ENCODE results near the gene PPP1R15B. TPM values are rescaled to one million over a fixed set of nuclear protein-coding genes. Genes with fewer than 3 reads are reported as not detected.

PPP1R15B gene
- total RNA-seq, 1 donor from 2014 or later = 47.7 TPM

DNA sequence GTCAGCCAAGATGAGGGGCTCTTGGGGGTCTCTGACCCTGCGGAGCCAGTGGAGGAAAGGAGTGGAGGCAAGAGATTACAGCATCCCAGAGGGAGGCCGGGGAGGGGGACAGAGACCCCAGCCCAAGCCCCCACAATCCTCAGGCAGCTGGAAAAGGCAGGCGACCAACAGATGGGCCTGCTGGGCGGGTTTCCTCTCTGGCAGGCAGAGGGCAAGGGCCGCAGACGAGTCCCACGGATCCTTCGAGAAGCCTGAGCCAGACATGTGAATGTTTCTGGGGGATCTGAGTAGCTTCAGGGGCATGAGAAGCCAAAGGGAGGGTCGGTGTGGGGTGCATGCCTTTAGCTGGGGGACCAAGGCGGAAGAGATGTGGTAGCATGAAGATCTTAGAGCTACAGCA lies 49.8 kb downstream of the PPP1R15B start:
- H3K9me3 ChIP-seq = no peaks in the 10 kb centered on the region
- H3K4me3 ChIP-seq = no peak overlapping the region
- peaks cover 19% of the 10 kb centered on the region for H3K4me1 ChIP-seq
- intact Hi-C loops (cut with DNase I) = loop anchor here (5.0 to 10.0 kb wide), 3 partner anchors 107 to 197 kb away; partner anchors contain the start of genes GOLT1A and REN
- TF ChIP-seq, protein P1, sequence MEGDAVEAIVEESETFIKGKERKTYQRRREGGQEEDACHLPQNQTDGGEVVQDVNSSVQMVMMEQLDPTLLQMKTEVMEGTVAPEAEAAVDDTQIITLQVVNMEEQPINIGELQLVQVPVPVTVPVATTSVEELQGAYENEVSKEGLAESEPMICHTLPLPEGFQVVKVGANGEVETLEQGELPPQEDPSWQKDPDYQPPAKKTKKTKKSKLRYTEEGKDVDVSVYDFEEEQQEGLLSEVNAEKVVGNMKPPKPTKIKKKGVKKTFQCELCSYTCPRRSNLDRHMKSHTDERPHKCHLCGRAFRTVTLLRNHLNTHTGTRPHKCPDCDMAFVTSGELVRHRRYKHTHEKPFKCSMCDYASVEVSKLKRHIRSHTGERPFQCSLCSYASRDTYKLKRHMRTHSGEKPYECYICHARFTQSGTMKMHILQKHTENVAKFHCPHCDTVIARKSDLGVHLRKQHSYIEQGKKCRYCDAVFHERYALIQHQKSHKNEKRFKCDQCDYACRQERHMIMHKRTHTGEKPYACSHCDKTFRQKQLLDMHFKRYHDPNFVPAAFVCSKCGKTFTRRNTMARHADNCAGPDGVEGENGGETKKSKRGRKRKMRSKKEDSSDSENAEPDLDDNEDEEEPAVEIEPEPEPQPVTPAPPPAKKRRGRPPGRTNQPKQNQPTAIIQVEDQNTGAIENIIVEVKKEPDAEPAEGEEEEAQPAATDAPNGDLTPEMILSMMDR (IDR thresholded peaks at IDR 0.05) = no peak
- no peaks in the 10 kb centered on the region for H3K36me3 ChIP-seq
- ATAC-seq (no peak), DNase-seq (no peak)
- no peak overlapping the region for H3K27ac ChIP-seq
- no peaks in the 10 kb centered on the region for H3K27me3 ChIP-seq

GRCh38 chr1:204361341-204361771 lies 50.3 kb downstream of the PPP1R15B start:
- Histone ChIP-seq H3K27ac (no peak overlapping the region), H3K36me3 (no peaks in the 10 kb centered on the region), H3K4me3 (no peak overlapping the region), H3K4me1 (peaks cover 19% of the 10 kb centered on the region), H3K9me3 (no peaks in the 10 kb centered on the region), H3K27me3 (no peaks in the 10 kb centered on the region)
- TF ChIP-seq, protein P1 (IDR thresholded peaks at IDR 0.05) = no peak
- DNase-seq = no peak
- intact Hi-C loops (cut with DNase I) = loop anchor here (5.0 to 10.0 kb wide), 3 partner anchors 107 to 197 kb away; partner anchors contain the start of genes GOLT1A and REN
- no peak for ATAC-seq

DNA sequence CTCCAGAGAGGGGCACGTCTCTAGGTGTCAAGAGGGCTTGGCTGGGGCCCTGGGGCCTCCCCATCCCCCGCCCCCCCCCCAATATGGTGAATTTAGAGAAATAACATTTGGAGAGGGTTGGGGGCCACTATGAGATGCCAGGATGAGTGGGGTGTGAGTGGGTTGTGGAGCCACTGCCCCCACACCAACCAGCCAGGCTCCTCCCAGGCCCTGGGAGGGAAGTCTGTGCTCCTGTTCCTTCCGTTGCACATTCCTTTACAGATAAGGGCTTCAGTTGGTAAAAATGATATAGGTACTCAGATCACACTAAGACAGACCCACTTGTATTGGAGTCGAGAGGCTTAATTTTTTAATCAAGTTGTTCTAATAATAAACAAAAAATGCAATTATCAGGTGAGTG lies 51.3 kb downstream of the PPP1R15B start:
- no peak overlapping the region for H3K27ac ChIP-seq
- ATAC-seq = no peak

GRCh38 chr1:204359474-204360255 lies 52.0 kb downstream of the PPP1R15B start, which contains the start of gene PLEKHA6:
Gene PLEKHA6, minus strand, starts transcription at chr1:204359929. Its CDS starts 86,202 bp downstream, at chr1:204273727.
- H3K27ac ChIP-seq = no peak within 1 kb of the TSS
- H3K4me3 ChIP-seq = no peak within 1 kb of the TSS
- intact Hi-C loops (cut with DNase I) = loop anchor here (5.0 to 10.0 kb wide), 3 partner anchors 105 to 195 kb away; partner anchors contain the start of genes GOLT1A and REN
- no peaks in the 10 kb centered on the region for H3K27me3 ChIP-seq
- no peaks in the 10 kb centered on the region for H3K36me3 ChIP-seq
- H3K9me3 ChIP-seq = no peaks in the 10 kb centered on the region
- TF ChIP-seq, protein P1 (IDR thresholded peaks at IDR 0.05) = peak; percentile 17
- peaks cover 19% of the 10 kb centered on the region for H3K4me1 ChIP-seq
- DNase-seq (no peak), ATAC-seq (no peak)

More for the DNA sequence above, 51.3 kb downstream of the PPP1R15B start:
- H3K4me1 ChIP-seq = peaks cover 19% of the 10 kb centered on the region
- H3K4me3 ChIP-seq = no peak overlapping the region
- H3K27me3 ChIP-seq = no peaks in the 10 kb centered on the region
- no peaks in the 10 kb centered on the region for H3K9me3 ChIP-seq
- no peaks in the 10 kb centered on the region for H3K36me3 ChIP-seq
- DNase-seq = no peak
- intact Hi-C loops (cut with DNase I) = loop anchor here (5.0 to 10.0 kb wide), 3 partner anchors 106 to 196 kb away; partner anchors contain the start of genes GOLT1A and REN
- TF ChIP-seq, protein P1 (IDR thresholded peaks at IDR 0.05) = no peak

- Histone ChIP-seq H3K4me1 (peaks cover 19% of the 10 kb centered on the region), H3K9me3 (no peaks in the 10 kb centered on the region), H3K27me3 (no peaks in the 10 kb centered on the region), H3K27ac (no peak overlapping the region), H3K4me3 (no peak overlapping the region), H3K36me3 (no peaks in the 10 kb centered on the region)
- DNase-seq (no peak), ATAC-seq (no peak)
- intact Hi-C loops (cut with DNase I) = no loop called here
- TF ChIP-seq, protein P1 (IDR thresholded peaks at IDR 0.05) = no peak
Measured at GRCh38 chr1:204359131-204359473, 52.5 kb downstream of the PPP1R15B start.

All from upper lobe of right lung (tissue), 1 donor.